ENCODE measurements around the gene ASPSCR1. TPM values are rescaled to one million over a fixed set of nuclear protein-coding genes. Genes with fewer than 3 reads are reported as not detected.

The ASPSCR1 gene
- total and polyA plus RNA-seq, 2 of the 13 experiments (the other 11 are each of a cell fraction or from before 2014, with no cell fraction given), result 274 to 314 TPM

GRCh38 chr17:82023447-82024241, 46.2 kb downstream of the ASPSCR1 start (continued):
- no peak for TF ChIP-seq MLXIP (CRISPR knock-in tag; IDR thresholded peaks at IDR 0.05; ENCODE audit: borderline replicate concordance)
- no peak for TF ChIP-seq ZNF362 (CRISPR knock-in tag; IDR thresholded peaks at IDR 0.05; ENCODE audit: borderline replicate concordance)
- peak; percentile 51; the same call in 1 of the 2 replicates for TF ChIP-seq KDM5A (IDR thresholded peaks at IDR 0.05; ENCODE audit: borderline replicate concordance, low read length)
- TF ChIP-seq LRRFIP1 (CRISPR knock-in tag; conservative IDR thresholded peaks at IDR 0.05), result no peak
- peak; percentile 85 for TF ChIP-seq BORCS8-MEF2B (CRISPR knock-in tag; IDR thresholded peaks at IDR 0.05)
- TF ChIP-seq TBL1XR1 (IDR thresholded peaks at IDR 0.05; ENCODE audit: borderline replicate concordance, low read length, partially characterized antibody), result no peak
- no peak for TF ChIP-seq ZNF224 (CRISPR knock-in tag; IDR thresholded peaks at IDR 0.05)
- no peak for TF ChIP-seq RFX5 (IDR thresholded peaks at IDR 0.05; ENCODE audit: low read depth, low read length)
- 0 out of 2 replicates have a peak, but pooled peaks have one; percentile 83 for TF ChIP-seq ZNF235 (CRISPR knock-in tag; IDR thresholded peaks at IDR 0.05; ENCODE audit: borderline replicate concordance)
- TF ChIP-seq SALL1 (CRISPR knock-in tag; IDR thresholded peaks at IDR 0.05), result 0 out of 2 replicates have a peak, but pooled peaks have one; percentile 32
- no peak for TF ChIP-seq KAT7 (CRISPR knock-in tag; IDR thresholded peaks at IDR 0.05; ENCODE audit: borderline replicate concordance)
- TF ChIP-seq PAX8 (CRISPR knock-in tag; IDR thresholded peaks at IDR 0.05; ENCODE audit: borderline replicate concordance), result no peak
- TF ChIP-seq ZNF101 (CRISPR knock-in tag; IDR thresholded peaks at IDR 0.05; ENCODE audit: borderline replicate concordance, low read depth), result no peak
- no peak for TF ChIP-seq MZF1 (CRISPR knock-in tag; IDR thresholded peaks at IDR 0.05; ENCODE audit: borderline replicate concordance)
- no peak; the same call in 1 of the 2 replicates for TF ChIP-seq ERF (CRISPR knock-in tag; IDR thresholded peaks at IDR 0.05)
- TF ChIP-seq MIER2 (CRISPR knock-in tag; IDR thresholded peaks at IDR 0.05), result no peak
- no peak for TF ChIP-seq NFRKB (IDR thresholded peaks at IDR 0.05)
- TF ChIP-seq MEIS2 (CRISPR knock-in tag; IDR thresholded peaks at IDR 0.05), result no peak
- no peak for TF ChIP-seq ZNF709 (CRISPR knock-in tag; IDR thresholded peaks at IDR 0.05)
- no peak for TF ChIP-seq JUNB (CRISPR knock-in tag; IDR thresholded peaks at IDR 0.05; ENCODE audit: borderline replicate concordance)
- no peak for TF ChIP-seq ZNF431 (CRISPR knock-in tag; IDR thresholded peaks at IDR 0.05; ENCODE audit: borderline replicate concordance, low read depth)
- TF ChIP-seq ZNF282 (IDR thresholded peaks at IDR 0.05; ENCODE audit: partially characterized antibody), result no peak
- no peak for TF ChIP-seq ZNF350 (CRISPR knock-in tag; IDR thresholded peaks at IDR 0.05; ENCODE audit: borderline replicate concordance, low read depth)
